Stimulated activated CD8-positive, alpha-beta memory T cell treated with anti-CD3 and anti-CD28 coated beads, Interleukin-12 subunit alpha, Interleukin-12 subunit beta, amount 100 ng/mL, for 4 hours (primary cell): Measurements from ENCODE around the gene NPEPL1.
"Not testable (repeated sequence)": the region's sequence is repeated elsewhere in the genome, so short reads cannot be mapped to it uniquely, and the experiment has no call there.

Source experiments
- DNase-seq: peaks from one replicate; pipeline ENCODE4 v3.0.0-alpha.2; 2020; ENCODE audit warnings: low read depth

The NPEPL1 gene

DNA sequence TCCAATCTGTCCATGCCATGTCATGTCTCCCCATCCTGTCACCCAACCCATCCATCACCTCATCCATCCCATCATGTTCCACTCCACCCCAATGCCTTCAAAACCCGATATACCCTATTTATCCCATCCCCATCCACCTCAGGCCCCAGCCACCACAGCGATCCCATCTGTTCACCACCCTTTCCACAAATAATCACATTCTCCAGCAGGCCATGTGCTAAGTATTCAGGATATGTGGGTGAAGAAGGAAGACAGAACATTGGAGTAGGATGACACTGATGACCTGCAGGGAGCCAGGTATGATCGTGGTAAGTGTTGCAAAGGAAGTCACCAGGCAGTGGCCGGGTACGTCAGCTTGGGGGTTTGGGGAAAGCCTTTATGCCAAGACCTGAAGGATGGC lies 48.8 kb downstream of the NPEPL1 start:
- DNase-seq, result no peak

DNA sequence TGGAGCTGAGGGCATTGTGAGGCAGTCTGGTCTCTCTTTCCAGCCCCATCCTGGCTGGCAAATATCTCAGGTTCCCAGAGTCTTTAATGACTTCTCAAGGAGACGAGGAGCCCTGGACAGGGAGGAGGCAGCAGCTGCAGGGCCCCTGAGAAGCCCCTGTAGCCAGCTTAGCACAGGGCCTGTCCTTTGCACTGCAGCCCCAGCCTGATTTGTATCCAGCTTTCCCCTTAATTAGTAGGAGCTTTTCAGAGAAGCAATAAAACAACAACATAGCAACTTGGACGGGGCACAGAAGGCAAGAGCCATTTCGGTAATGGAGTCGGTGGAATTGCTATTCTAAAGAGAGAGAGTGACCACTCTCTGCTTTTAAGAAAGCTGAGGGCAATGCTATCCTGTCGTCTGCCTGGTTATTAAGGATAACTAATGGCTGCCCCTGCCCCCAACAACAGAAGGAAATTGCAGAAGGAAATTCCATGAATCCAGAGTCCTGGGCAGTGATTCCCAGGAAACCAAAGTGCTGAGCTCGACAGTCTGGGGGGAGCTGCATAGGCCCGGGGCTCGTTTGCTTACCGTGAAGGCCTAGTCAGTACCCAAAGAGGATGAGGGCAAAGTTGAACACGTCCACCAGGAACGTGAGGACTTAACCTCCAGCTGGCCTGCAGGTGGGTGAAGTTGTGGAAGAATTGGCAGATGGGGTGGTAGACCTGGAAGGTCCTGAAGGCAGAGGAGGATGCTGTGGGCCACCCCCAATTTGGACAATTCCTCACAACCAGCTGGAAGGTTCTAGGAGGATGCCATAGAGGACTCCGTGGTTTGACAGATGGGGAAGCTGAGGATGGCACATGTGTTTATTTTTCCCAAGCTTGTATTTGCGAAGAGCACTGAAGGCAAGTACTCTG lies 50.3 kb downstream of the NPEPL1 start:
- no peak for DNase-seq

DNA sequence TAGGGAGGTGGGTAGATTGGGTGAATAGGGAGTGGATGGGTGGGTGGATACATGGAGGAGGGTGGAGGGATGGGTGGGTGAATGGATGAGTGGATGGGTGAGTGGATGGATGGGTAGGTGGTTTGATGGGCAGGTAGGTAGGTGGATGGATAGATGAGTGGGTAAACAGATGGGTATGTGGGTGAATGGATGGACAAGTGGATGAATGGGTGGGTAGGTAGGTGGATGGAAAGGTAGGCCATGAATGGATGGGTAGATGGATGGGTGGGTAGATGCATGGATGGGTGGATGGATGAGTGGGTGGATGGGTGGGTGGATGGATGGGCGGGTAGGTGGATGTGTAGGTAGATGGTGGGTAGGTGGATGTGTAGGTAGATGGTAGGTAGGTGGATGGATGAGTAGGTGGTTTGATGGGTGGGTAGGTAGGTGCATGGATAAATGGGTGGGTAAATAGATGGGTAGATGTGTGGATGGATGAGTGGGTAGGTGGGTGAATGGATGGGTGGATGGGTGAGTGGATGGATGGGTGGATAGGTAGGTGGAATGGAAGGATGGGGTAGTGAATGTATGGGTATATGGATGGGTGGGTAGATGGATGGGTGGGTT lies 51.4 kb downstream of the NPEPL1 start:
- no peak for DNase-seq

DNA sequence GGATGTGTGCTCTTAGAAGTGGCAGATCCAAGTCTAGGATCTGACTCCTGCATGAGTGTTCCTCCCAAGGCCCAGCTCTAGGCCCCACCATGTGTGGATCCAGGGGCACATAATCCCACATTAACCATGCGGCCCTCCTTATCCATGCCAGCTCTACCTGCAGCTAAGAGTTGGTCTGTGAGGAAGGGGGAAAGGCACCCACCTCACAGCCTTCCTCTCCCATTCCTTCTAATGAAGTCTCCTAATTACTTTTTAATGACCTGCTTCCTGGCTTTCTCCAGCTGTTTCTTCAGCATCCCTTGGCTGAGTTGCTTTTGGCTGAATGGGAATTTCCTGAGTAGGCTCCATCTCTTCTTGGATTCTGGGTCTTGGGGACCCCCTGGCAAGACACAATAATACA lies 52.2 kb downstream of the NPEPL1 start:
- DNase-seq, result no peak

DNA sequence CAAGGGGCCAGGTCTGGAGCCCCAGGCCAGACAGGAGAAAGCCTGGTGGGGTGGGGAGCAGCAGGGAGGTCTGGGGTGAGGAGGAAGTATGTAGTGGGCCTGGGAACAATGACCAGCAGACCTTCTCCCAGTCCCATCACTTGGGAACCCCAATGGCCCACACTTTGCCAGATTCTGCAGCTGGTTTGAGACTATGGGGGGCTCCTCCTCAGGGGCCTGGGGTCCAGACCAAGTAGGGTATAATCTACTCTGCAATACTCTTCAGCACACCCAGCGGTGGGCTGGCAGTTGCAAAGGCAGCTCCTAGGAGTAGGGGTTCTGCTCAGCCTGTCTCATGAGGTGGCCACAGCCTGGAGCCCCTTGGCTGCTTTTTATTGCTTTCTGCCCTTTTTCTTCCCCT lies 52.8 kb downstream of the NPEPL1 start:
- DNase-seq, result no peak

DNA sequence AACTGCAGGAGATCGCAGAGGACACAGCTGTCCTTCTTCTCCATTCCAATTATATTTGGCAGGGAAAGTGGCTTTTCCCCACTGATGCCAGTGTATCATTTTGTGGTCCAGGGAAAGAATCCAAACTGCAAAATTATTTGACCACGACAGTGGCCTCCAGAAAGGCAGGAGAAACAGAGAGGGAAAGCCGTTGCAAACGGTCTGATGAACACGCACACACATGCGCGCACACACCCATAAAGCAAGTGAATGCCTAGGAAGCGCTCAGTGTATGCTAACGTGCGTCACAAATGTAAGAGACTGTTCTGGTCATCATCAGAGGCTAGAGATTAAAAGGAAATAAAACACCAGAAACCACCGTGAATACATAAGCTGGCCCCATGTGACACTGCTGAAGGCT lies 54.0 kb downstream of the NPEPL1 start:
- DNase-seq, result no peak

DNA sequence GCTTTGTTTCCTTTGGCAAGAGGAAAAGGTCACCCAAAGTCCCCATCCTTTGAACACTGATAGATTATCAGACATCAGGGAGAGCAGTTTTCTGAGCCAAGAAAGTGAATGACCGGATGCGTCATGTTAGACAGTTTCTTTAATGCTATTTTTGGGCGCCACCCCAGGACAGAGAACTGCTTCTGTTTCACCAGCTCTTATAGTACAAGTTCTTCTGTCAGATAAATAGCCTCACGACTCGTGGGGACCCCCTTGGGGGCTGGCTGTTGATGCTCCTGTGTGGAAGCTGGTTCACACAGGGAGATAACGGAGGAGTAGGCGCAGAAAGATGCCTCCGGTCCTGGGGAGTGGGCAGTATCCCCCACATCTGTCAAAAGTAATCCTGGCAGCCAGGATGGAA lies 54.6 kb downstream of the NPEPL1 start:
- DNase-seq, result no peak

DNA sequence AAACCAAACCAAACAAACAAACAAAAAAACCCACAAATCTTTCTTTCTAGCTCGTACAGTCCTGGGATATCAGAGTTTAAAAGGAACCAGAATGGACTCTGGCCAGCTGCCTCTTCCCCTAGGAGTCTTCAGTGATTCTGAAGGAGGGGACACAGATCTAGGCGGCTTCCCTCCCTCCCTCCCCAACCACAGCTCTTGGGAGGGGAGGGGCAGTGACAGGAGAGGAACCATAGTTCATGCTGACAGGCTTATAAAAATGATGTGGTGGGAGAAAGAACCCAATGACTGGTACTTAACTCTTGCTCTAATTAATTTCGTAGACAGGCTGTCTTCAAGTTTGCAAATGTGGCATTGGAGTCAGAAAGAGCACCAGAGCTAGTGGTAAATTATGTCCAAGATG lies 56.0 kb downstream of the NPEPL1 start:
- DNase-seq, result no peak

DNA sequence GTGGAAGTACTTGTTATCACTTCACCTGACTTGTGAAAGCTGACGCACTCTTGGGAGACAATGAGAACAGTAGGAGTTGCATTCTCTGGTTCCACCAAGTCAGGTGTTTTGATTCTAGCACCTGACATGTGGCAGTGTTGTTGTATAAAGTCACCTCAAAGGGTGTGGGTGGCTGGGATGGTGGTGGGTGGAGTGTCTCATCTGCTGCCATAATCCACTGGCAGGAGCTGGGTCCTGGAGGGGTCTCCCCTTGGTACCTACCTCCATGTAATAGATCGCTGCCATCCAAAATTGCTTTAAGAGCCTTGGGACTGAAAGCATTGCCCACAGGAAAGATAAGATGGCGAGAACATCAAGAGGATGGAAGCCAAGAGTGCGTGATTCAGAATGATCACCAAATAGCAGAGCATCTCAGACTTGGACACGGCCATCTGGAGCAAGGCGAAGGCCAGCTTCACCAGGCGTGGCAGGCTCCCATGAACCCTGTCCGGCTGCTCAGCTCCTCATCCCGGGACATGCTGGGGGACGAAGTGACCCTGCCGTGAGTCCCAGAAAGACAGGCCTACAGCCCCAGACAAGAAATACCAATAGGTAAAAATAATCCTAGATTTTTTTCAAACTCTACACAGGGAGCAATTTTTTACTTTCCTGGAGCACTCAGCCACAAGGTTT lies 56.6 kb downstream of the NPEPL1 start:
- no peak for DNase-seq

DNA sequence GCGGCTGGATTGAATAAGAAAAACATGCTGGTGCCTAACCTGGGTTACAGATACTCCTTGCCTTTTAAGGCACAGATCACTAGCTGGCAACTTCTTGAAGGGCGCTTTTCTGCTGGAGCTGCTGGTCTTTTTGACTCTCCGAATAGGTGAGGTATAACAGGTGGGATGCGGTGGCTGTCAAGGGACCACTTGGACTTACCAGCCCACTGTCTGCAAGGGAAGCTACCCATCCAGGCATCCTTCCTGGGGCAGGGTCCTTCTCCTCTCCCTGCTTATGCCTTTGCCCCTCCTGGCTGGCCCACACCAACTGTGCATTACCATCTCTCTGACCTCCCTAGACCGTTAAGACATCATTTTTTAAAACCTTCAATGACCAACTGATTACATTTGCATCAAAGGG lies 57.4 kb downstream of the NPEPL1 start:
- no peak for DNase-seq

DNA sequence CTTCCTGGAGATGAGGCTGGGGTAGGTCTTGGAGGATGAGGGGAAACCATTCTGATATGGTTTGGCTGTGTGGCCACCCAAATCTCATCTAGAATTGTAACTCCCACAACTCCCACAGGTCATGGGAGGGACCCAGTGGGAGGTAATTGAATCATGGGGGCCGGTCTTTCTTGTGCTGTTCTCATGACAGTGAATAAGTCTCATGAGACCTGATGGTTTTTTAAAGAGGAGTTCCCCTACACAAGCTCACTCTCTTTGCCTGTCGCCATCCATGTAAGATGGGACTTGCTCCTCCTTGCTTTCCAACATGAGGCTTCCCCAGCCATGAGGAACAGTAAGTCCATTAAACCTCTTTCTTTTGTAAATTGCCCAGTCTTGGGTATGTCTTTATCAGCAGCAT lies 58.1 kb downstream of the NPEPL1 start:
- DNase-seq, result not testable (repeated sequence)

DNA sequence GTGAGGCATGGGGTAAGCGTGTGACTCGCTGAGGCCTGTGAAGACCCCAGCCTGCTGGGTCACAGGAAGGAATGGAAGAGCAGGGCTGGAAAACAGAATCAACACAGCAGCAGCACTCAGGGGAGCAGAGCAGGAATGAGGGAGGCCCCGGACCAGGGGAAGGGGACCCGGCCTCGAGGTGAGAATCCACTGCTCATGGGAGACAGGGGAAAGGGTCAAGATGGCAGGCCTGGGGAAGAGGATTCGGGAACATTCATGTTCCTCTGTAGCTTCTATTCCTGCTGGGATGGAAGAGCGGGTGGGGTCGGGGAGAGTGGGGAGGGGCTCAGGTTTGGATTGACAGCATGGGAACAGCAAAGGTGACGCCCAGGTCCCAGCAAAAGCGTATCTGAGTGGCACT lies 59.4 kb downstream of the NPEPL1 start:
- no peak for DNase-seq

DNA sequence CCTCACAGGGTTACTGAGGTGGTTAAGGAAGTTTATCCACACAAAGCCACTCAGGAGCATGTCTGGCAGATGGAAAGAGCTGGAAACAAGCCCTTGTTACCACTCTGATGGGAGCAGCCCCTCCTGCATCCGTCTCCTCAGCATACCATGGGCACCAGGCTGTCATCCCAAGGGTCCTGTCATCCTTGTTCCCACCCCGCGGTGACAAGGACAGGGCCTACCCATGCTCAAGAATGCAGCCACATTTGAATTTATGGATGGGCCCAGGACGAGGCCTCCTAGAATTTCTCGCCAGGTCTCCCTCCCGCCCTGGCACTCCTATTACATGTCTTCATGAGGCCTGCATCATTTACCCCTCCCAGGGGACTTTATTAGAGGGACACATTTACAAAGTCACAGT lies 60.0 kb downstream of the NPEPL1 start:
- no peak for DNase-seq

DNA sequence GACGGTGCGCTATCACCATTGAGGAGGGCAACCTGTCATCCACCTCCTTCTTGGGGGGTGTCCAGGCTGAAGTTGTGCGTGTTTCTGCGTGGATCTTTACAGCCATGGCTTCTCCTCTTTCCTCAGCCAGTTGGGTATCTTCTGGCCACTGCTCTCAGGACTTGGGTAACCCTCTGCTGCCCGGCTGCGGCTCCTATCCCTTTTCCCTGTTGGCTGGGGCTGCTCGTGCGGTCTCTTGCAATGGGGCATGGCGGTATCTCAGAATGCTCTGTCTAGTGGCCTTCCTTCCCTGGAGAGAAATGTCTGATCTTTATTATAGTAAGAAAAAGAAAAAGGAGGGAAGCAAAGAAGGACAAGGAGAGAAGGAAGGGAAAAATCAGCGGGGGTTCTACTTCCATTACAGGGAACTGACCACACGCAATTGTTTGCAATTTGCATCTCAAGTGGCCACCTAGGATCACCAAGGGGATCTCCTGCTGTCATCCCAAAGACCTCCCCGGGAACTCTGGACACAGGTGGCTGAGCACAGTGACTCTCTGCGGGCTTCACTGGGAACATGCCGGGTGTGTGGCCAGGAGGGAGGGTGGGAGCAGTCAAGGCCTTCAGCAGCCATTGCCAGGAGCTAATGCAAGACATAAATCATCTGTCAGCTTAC lies 60.8 kb downstream of the NPEPL1 start:
- DNase-seq, result no peak

DNA sequence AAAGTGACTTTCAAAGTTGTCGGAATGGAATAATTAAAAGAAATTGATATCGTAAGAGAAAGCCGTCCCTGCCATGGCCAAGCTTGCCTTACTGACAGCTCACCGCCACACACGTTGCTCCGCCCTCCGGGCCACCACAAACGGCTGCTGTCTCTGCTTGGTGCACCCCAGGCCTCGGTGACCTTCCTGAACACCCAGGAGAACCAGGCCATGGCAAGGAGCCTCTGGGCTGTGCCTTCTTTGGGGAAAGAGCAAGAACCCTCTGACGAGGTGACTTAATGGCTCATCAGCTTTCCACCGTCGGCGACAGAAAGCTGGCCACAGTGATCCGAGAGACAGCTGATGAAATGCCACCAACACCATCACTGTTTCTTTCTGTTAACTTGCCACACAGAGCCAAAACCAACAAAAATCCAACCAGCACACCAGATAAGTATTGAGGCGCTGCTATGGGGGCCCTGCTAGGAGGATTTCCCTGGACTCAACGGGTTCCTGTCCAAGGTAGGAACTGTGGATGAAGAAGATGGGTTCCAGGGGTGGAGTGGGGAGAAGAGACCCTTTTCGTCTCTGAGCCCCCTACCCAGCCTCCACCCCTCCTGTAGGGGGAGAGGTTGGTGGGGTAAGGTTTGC lies 61.4 kb downstream of the NPEPL1 start:
- no peak for DNase-seq

DNA sequence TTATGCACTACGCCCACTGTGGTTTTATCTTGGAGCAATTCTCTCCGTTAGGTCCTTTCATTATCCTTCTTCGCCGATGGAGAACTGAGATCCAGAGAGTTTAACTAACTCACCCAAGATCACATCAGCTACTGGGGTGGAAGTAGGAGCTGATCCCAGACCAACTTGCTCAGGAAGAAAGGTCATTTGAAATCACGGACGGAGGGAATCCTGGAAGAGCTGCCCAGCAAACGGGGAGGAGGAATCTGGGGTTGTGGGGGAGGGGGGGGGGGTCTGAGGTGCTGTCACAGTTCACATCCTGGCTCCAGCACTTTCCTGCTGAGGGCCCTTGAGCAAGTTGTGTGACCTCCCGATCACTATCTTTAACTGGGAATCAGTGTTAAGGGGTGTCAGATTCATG lies 62.0 kb downstream of the NPEPL1 start:
- no peak for DNase-seq

DNA sequence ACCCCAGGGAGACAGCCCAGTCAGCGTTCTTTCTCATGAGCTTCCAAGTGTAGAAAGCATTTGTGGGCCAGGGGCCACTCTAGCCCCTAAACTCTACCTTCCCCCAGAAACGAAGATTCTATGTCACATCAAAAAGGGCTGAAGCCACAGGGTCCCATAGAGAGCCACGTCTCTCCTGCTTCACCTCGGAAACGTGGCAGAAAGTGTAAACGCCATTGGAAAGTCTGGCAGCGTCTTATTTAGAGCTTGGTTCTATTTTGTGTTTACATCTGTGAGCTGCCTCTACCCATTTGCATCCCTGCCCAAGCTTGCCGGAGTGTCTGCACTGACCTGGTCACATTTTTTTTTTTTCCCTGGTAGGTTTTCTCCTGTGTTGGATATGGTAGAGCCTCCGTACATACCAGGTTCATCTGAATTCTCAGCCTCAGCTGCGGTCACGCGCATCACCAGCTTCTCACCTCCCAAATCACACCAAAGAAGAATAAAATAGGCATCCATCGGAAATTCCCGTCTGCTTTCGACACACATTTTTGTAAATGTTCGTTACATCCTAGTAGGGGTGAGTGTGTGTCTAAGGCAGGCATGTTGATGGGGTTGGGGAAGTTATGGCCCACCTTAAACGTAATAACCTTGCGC lies 62.6 kb downstream of the NPEPL1 start:
- DNase-seq, result no peak

DNA sequence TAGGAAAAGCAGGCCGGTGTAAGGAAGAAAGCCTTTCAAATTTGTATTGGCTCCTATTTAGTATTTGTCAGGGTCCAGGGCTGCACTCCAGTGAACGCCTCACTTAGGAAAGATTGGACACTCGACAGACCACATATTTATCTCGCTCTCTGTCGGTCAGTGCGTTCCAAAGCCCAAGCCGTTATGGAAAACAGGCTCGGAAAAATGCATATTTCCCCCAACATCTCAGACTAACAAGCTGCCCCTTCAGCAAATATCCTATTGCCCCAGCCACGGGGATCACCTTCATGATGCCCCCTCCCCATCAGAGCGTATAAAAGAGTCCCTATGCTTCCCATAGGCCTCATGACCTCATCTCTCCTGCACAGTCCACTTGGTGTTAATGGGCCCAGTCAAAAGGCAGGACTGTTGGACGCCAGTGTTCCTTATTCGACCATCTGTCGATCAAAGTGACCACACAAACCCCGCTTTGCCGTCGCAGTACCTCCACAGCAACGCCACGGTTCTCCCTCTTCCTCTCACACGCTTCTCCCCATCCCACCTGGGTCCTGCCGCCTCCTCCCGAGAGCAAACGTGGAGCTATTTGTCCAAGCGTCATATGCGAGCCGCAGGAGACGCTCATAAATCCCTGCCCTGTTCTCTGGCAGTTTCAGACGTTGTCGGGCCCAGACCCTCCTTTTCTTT lies 63.3 kb downstream of the NPEPL1 start:
- no peak for DNase-seq

DNA sequence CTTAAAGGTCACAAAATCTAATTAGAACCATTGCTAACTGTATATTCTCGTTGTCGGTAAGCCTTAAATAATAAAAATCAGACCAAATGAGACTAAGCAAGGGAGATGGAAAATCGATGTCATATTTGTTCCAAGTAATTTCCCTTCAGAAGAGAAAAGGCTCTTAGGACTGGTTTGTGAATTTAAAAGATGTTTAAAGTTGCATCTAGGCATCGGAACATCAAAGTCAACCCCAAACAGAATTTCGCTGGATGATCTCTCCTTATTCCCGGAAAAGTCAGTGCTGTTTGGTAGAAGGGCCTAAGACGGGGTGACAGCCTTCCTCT lies 63.8 kb downstream of the NPEPL1 start:
- DNase-seq, result no peak

DNA sequence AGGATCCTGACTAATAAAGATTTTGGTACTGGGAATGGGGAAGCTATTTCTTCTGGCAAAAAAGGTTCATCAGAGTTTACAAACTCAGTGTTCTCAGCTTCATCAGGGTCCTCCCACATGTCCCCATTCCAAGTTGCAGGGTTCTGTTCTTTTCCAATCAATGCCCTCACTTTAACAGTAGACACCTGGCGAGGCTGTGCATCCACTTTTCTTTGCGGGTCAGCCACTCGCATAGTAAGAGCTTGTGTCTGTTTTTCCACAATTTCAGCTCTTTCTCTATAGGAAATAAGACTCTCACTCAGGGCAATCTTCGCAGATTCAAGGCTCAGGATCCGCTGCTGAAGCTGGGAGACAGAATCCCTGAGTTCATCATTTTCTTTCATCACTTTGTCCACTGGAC lies 65.0 kb downstream of the NPEPL1 start:
- not testable (repeated sequence) for DNase-seq

DNA sequence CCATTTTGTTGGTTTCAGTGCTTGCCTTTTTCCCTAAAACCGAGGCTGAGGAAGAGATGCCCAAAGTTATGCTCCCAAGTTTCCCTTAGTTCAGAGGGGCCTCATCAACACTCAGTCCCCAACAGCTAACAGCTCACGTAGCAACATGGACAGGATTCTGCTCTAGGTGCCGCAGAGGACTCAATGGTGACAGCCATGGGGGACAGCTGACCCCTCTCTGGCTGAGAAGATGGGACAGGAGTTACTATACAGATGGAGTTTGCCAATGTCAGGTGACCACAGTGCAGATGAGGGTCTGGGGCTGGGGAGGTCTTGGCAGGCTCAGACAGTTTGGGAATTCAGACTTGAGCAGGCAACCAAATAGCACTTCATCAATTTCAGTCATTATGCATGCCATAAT lies 67.3 kb downstream of the NPEPL1 start:
- DNase-seq, result no peak
